ENCODE results near the gene ARL8B.
"Not testable (repeated sequence)": the region's sequence is repeated elsewhere in the genome, so short reads cannot be mapped to it uniquely, and the experiment has no call there.

DNA sequence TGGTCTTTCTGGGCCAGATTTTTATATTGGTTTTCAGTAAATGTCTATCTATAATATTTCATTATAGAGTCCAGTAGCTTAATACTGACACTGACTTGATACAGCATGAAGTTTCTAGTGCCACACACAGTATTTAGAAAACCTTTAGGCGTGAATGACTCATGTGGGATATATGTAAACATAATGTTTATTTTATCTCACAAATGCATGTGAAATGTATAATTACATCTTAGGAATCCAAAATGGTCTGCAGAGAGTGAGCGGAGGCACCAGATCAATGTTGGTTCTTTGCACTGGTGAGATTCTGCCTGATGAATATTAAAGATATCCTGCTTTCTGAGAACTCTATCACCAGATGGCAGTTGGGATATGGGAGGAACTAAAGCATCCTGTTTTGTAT is 56.9 kb downstream of the ARL8B start:
- TF ChIP-seq, protein P1, sequence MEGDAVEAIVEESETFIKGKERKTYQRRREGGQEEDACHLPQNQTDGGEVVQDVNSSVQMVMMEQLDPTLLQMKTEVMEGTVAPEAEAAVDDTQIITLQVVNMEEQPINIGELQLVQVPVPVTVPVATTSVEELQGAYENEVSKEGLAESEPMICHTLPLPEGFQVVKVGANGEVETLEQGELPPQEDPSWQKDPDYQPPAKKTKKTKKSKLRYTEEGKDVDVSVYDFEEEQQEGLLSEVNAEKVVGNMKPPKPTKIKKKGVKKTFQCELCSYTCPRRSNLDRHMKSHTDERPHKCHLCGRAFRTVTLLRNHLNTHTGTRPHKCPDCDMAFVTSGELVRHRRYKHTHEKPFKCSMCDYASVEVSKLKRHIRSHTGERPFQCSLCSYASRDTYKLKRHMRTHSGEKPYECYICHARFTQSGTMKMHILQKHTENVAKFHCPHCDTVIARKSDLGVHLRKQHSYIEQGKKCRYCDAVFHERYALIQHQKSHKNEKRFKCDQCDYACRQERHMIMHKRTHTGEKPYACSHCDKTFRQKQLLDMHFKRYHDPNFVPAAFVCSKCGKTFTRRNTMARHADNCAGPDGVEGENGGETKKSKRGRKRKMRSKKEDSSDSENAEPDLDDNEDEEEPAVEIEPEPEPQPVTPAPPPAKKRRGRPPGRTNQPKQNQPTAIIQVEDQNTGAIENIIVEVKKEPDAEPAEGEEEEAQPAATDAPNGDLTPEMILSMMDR (IDR thresholded peaks at IDR 0.05), result not testable (repeated sequence)
- TF ChIP-seq POLR2AphosphoS5, POLR2A, EP300 (IDR thresholded peaks at IDR 0.05): not testable (repeated sequence)
